ENCODE results near the gene ARL16.
A peak's percentile ranks its signal among the peaks of the same experiment; 100 is the strongest.

ARL16 gene

DNA sequence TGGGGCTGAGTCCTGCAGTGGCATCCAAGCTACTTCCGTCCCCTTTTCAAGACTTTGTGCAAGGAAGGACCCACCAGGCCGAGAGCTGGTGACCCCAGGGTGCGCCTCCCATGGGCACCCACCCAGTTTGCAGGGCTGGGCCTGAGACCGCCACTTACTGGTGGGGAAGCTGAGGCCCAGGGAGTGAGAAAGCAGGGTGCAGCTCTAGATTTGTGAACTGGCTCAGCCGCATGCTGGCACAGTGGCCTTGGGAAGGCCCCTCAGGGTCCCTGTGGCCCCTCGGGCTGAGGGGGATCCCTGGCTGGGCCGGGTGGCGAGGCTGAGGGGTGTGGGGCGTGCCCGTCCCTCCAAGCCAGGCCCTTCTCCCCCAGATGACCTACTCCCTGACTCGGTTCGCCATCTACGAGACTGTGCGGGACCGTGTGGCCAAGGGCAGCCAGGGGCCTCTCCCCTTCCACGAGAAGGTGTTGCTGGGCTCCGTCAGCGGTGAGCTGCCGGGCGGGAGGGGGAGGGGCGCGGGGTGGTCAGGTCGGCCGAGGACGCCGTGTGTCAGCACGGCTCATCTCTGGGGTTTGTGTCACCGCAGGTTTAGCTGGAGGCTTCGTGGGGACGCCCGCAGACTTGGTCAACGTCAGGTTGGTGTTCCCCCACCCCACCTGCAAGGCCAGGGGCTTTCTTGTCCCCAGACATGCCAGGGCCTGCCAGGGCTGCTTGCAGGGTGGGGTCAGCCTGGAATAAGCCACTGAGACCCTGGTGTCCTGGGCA lies 31.7 kb upstream of the ARL16 start:
- Histone ChIP-seq H3K27me3 (ENCODE audit: control insufficient read depth, insufficient read depth, low read length) (no peaks in the 10 kb centered on the region), H3K9ac (no peak overlapping the region), H3K79me2 (peaks cover 14% of the 10 kb centered on the region), H3K4me1 (peaks cover 28% of the 10 kb centered on the region), H3K36me3 (ENCODE audit: control insufficient read depth, insufficient read depth, low read length) (no peaks in the 10 kb centered on the region), H3K4me3 (ENCODE audit: low read depth, low read length) (no peak overlapping the region), H3K4me2 (ENCODE audit: low read length) (no peak overlapping the region), H2AFZ (no peak overlapping the region), H3K9me3 (ENCODE audit: control insufficient read depth, low read length) (no peaks in the 10 kb centered on the region), H3K27ac (peak overlapping the region; percentile 96)
- TF ChIP-seq, protein P1, sequence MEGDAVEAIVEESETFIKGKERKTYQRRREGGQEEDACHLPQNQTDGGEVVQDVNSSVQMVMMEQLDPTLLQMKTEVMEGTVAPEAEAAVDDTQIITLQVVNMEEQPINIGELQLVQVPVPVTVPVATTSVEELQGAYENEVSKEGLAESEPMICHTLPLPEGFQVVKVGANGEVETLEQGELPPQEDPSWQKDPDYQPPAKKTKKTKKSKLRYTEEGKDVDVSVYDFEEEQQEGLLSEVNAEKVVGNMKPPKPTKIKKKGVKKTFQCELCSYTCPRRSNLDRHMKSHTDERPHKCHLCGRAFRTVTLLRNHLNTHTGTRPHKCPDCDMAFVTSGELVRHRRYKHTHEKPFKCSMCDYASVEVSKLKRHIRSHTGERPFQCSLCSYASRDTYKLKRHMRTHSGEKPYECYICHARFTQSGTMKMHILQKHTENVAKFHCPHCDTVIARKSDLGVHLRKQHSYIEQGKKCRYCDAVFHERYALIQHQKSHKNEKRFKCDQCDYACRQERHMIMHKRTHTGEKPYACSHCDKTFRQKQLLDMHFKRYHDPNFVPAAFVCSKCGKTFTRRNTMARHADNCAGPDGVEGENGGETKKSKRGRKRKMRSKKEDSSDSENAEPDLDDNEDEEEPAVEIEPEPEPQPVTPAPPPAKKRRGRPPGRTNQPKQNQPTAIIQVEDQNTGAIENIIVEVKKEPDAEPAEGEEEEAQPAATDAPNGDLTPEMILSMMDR (IDR thresholded peaks at IDR 0.05) = no peak

DNA sequence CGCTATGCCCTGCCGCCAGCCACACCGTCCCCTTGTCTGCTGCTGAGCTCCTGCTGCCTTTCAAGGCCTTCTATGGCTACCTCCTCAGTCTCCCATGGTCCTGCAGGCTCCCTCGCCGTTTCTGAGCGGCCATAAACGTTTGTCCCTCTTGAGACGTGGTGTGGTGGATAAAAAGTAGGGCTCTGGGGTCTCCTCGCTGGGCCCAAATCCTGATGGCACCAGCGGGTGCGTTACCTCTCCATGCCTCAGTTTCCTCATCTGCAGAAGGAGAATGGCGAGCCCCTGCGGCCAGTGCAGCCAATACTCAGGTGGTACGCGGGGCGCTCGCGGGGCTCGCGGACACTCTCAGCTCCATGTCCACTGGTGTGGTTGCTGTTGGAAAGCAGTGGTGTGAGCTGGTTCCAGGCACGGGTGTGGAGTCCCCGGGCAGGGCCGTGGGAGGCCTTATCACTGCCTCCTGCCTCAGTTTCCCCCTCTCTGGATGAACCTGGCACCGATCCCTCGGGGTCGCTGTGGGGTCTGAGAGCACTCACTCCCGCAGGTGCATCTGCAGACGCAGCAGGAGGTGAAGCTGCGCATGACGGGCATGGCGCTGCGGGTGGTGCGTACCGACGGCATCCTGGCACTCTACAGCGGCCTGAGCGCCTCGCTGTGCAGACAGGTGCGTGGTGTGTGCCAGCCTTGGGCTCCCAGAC lies 31.0 kb upstream of the ARL16 start:
- H3K4me3 ChIP-seq (ENCODE audit: low read depth, low read length) = peak overlapping the region; percentile 81
- H3K4me1 ChIP-seq = peaks cover 30% of the 10 kb centered on the region
- H3K4me2 ChIP-seq (ENCODE audit: low read length) = peak overlapping the region; percentile 93
- H3K27ac ChIP-seq = peak overlapping the region; percentile 96
- no peak overlapping the region for H2AFZ ChIP-seq
- H3K9ac ChIP-seq = peak overlapping the region; percentile 91
- no peaks in the 10 kb centered on the region for H3K9me3 ChIP-seq (ENCODE audit: control insufficient read depth, low read length)
- TF ChIP-seq, protein P1 (IDR thresholded peaks at IDR 0.05) = no peak
- no peaks in the 10 kb centered on the region for H3K36me3 ChIP-seq (ENCODE audit: control insufficient read depth, insufficient read depth, low read length)
- no peaks in the 10 kb centered on the region for H3K27me3 ChIP-seq (ENCODE audit: control insufficient read depth, insufficient read depth, low read length)
- H3K79me2 ChIP-seq = peaks cover 14% of the 10 kb centered on the region

DNA sequence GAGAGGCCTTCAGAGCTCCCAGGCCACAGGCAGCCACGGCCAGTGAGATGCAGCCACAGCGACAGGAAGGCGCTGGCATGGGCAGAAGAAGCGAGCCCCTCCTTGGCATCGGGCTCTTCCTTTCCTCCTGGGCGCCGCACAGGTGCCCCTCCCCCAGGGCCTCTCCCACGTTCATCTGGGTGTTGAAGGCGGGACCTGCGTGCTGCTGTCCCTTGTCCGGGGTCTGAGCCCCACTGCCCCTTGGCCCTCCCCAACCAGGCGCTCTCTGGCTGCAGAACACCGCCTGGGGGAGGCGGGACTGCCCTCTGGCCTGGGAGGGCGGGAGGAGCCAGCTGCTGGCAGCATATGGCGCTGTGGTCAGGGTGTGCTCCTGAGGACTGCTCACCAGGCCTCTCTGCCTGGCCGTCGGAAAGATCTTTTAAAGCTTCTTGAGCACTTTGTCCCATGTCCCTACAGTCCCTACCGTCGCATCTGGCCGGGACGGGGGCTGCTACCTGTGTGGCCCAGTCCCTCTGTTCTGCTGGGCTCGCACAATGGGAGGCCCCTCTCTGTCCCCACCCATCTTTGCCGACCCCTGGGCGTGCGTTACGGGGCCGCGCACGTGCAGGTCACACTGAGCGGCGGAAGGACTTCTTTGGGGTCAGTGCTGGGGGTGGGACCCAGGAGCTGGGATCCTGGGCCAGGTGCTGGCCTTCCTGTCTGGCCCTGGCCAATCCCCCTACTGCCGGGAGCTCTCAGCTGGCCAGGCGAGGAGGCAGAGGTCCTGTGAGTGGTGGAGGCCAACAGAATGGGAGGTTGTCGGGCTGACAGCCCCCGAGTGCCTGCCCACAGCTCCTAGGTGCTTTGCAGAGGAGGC lies 30.2 kb upstream of the ARL16 start:
- Histone ChIP-seq H3K4me3 (ENCODE audit: low read depth, low read length) (peak overlapping the region; percentile 81), H3K79me2 (peaks cover 14% of the 10 kb centered on the region), H3K27me3 (ENCODE audit: control insufficient read depth, insufficient read depth, low read length) (no peaks in the 10 kb centered on the region), H3K9me3 (ENCODE audit: control insufficient read depth, low read length) (no peaks in the 10 kb centered on the region), H3K9ac (peak overlapping the region; percentile 91), H2AFZ (peak overlapping the region; percentile 68), H3K4me1 (peaks cover 30% of the 10 kb centered on the region), H3K27ac (peak overlapping the region; percentile 96), H3K4me2 (ENCODE audit: low read length) (peak overlapping the region; percentile 93), H3K36me3 (ENCODE audit: control insufficient read depth, insufficient read depth, low read length) (no peaks in the 10 kb centered on the region)
- TF ChIP-seq, protein P1 (IDR thresholded peaks at IDR 0.05) = no peak

DNA sequence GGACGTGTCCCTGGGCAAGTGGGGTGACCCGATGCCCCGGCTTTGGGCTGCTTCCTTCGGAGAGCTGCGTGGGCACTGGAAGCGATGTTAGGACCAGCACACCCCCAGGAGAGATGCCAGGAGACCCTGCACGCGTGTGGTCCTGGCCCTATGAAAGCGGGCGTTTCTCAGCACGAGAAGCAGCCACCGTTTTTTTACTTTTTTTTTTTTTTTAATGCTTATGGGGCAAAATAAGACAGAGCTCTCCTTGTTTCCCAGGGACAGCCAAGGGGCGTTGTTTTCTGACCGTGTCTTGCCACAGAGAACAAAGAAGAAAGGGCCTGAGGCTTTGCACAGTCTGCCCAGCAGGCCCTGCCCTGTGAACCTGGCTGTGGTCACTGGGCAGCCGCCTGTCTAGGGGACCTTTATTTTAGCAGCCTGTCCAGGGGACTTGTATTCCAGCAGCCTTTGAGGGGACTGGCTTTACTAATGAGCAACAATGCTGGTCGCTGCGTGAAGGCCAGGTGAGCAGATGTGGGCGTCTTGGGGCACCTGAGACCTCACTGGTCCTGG lies 29.5 kb upstream of the ARL16 start:
- peaks cover 14% of the 10 kb centered on the region for H3K79me2 ChIP-seq
- no peaks in the 10 kb centered on the region for H3K36me3 ChIP-seq (ENCODE audit: control insufficient read depth, insufficient read depth, low read length)
- H3K4me1 ChIP-seq = peaks cover 30% of the 10 kb centered on the region
- TF ChIP-seq, protein P1 (IDR thresholded peaks at IDR 0.05) = no peak
- no peaks in the 10 kb centered on the region for H3K27me3 ChIP-seq (ENCODE audit: control insufficient read depth, insufficient read depth, low read length)
- H2AFZ ChIP-seq = peak overlapping the region; percentile 69
- peak overlapping the region; percentile 81 for H3K4me3 ChIP-seq (ENCODE audit: low read depth, low read length)
- H3K4me2 ChIP-seq (ENCODE audit: low read length) = peak overlapping the region; percentile 93
- H3K9me3 ChIP-seq (ENCODE audit: control insufficient read depth, low read length) = no peaks in the 10 kb centered on the region
- H3K9ac ChIP-seq = peak overlapping the region; percentile 91
- H3K27ac ChIP-seq = peak overlapping the region; percentile 96

Data from parathyroid adenoma (tissue), 2 donors.